GM12872 (cell line): Measurements from ENCODE around the gene NDUFS6.

ENCODE experiments used
- TF ChIP-seq, protein P1 (sequence below): IDR thresholded peaks from 3 replicates; pipeline ENCODE4 v1.5.1; 2011; ENCODE audit warnings: low read depth, mild to moderate bottlenecking, low read length, moderate library complexity; ENCODE audit not compliant: insufficient read depth

Gene NDUFS6

DNA sequence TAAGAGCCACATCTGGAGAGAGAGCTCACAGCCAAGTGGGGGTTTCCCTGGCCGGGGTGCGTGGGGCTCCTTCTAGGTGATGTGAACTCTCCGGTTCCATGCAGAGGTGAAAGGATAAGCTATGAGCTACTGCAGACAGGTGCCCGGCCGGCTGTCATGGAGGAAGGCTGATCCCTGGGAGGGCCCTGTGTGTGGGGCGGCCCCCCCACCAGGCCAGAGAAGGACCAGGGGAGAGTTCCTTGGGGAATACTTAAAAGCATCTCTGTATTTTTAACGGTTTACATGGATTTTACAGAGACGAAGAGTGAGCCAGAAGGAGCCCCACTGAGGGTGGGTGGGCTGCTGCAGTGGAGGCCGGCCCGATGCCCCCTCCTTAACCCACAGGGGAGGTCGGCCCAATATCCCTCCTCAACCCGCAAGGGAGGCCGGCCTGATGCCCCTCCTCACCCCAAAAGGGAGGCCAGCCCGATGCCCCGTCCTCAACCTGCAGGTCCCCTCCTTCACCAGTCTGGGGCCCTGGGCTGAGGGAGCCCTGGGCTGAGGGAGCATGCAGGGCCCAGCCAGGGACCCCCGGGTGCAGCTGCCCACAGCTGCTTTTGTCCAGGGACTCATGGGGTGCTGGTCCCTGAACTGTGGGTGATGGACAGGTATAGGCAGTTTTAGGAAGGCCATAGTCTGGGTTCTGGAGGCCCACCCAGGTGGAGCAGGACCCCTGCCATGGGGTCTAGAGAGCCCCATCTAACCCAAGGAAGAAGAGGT is 33.5 kb upstream of the NDUFS6 start:
- TF ChIP-seq, protein P1, sequence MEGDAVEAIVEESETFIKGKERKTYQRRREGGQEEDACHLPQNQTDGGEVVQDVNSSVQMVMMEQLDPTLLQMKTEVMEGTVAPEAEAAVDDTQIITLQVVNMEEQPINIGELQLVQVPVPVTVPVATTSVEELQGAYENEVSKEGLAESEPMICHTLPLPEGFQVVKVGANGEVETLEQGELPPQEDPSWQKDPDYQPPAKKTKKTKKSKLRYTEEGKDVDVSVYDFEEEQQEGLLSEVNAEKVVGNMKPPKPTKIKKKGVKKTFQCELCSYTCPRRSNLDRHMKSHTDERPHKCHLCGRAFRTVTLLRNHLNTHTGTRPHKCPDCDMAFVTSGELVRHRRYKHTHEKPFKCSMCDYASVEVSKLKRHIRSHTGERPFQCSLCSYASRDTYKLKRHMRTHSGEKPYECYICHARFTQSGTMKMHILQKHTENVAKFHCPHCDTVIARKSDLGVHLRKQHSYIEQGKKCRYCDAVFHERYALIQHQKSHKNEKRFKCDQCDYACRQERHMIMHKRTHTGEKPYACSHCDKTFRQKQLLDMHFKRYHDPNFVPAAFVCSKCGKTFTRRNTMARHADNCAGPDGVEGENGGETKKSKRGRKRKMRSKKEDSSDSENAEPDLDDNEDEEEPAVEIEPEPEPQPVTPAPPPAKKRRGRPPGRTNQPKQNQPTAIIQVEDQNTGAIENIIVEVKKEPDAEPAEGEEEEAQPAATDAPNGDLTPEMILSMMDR, result no peak

DNA sequence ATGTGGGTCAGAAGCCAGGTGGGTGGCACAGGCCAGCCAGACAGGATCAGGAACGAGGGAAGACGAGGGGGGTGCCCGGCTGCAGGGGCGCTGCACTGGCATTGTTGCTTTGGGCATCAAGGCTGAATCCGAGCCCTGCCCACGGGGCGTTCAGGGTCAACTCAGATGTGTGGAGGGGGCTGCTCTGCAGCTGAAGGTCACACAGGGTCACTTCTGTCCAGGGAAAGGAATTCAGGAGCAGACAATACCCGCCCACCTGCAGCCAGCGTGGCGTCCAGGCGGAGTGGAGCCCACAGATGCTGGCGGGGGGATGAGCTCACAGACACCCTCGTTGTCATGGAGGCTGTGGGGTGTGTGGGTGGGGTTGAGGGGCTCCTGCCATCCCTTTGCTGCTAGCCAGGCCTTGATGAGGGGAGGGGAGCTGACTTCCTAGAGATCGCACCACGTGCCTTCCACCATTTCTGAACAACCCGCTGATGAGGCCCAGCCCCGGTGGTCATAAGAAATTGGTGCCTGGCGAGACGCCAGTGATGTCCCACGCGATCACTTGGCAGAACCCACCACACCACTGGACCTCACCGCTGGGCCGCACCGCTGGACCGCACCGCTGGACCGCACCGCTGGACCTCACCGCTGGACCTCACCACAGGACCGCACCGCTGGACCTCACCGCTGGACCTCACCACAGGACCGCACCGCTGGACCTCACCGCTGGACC is 32.8 kb upstream of the NDUFS6 start:
- TF ChIP-seq, protein P1, result no peak

DNA sequence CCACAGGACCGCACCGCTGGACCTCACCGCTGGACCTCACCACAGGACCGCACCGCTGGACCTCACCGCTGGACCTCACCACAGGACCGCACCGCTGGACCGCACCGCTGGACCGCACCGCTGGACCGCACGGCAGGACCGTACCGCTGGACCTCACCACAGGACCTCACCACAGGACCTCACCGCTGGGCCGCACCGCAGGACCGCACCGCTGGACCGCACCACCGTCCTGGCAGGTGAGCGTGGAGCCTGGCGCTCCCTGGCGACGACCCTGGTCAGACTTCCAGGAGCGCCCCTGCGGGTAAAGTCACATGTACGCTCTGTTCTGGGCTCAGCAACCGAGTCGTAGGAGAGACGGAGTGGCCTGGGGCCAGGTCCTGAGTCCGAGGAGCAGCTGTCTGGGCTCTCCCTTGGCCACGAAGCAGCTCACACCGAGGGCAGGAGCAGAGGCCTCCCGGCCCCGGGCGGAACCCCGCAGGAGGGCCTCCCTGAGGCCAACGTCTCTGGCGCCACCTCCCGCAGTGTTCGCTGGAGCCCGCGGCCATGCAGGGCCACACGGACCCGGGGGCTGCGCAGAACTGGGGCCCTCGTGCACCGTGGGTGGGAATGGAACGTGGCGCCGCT is 32.1 kb upstream of the NDUFS6 start:
- TF ChIP-seq, protein P1, result no peak

DNA sequence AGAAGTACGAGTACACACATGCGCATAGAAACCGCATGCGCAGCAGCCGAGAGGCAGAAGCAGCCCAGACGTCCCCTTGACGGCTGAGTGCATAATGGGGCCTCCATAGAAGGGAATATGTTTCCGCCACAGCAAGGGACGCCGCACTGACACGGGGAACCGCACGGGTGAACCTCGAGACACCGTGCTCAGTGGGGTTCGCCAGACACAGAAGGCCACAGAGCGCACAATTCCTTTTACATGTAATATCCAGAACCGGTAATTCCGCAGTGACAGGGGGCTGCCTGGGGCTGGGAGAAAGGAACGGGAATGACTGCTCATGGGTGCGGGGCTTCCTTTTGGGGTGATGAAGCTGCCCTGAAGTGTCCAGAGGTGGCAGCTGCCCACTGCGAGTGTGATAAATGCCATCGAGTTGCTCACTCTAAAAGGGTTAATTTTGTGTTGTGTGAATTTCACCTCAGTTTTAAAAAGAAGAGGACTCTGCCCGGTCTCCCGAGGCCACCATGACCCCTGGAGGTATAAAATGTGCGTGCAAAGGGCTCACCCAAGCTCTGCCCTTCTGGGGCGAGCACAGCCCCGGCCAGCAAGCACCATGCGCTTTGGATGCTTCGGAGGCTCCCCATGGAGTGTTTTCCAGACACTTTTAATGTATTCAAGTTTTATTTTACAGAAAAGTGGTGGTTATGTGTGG is 31.3 kb upstream of the NDUFS6 start:
- TF ChIP-seq, protein P1, result no peak

DNA sequence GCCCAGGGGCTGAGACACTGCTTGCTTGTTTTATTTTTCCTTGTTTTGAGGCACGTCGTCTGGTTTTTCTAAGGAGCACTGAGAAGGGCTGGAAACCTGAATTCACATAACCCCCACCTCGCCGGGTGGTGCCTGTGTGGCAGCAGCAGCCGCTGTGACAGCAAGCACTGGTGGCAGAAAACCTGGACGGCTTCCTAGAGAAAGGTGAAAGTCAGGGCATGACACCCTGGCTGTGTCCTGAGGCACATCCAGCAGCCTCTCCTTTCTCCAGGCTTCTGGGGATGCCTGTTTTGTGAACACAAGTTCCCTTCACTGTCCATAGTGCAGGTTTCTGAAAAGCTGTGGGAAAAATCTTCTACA is 30.8 kb upstream of the NDUFS6 start:
- TF ChIP-seq, protein P1, result no peak

DNA sequence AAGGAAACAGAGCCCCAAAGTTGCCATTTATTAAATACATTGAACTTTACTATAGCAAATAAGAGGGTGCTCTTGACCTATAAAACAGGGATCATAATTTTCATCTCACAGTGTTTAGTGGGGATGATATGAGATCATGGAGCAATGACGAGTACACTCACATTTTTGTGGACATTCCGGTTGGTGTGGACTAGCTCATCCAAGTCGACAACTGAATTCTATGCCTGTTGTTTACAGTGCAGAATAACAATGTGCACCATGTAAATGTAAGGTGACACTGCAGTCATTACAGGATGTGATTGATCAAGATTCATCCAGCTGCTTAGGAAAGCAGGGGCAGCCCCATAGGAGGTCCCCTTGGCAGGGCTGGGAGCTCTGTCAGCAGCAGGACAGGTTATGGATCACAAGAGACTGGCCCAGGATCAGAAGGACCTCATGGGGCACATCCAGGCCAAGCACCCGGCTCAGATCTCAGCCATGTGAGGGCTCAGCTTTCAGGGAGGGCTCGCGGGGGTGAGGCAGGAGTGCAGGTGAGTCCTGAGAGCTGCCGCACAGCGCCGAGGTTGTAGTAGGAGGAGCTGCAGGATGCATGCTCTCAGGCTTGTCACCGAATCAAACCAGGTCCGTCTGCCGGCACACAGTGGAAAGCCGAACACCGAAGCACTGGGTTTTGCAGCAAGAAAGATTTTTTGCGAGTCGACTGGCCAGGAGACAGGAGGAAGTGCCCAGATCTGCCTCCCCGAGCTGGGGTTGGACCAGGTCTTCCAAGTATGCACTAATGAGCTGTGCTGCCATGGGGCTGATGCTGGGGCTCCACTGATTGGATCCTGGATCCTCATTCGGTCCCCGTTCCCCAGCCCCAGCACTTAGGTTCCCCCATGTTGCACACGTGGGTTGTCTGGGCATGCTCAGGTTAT is 29.8 kb upstream of the NDUFS6 start:
- TF ChIP-seq, protein P1, result no peak
